HL-60 (cell line): ENCODE measurements around the gene RNF166.

Experiments used
- DNase-seq, 2 experiments: peaks; one replicate each; pipeline ENCODE4 v3.0.0-alpha.2; 2010 to 2020; ENCODE audit warnings: low read depth in 1 of 2, low spot score in 1 of 2
- H3K27ac ChIP-seq: fragments of 250-450 bp; sonication (Bioruptor Pico); replicated peaks from 2 replicates; pipeline ENCODE4 v1.5.1; 2020; ENCODE audit warnings: mild to moderate bottlenecking, moderate library complexity
- H3K27me3 ChIP-seq: fragments of 250-450 bp; sonication (Bioruptor Pico); 2 replicates; pipeline ENCODE4 v1.5.1; 2021; ENCODE audit warnings: mild to moderate bottlenecking, moderate library complexity; ENCODE audit not compliant: insufficient read depth, poor library complexity, severe bottlenecking
- H3K4me3 ChIP-seq: replicated peaks from 2 replicates; pipeline ENCODE4 v1.5.1; 2011; ENCODE audit warnings: mild to moderate bottlenecking, control low read depth, low read length; ENCODE audit not compliant: insufficient read depth
- GABPA ChIP-seq: IDR thresholded peaks from 2 replicates; pipeline ENCODE4 v1.6.1; 2012; ENCODE audit warnings: low read depth
- POLR2AphosphoS5 ChIP-seq: IDR thresholded peaks from 2 replicates; pipeline ENCODE4 v1.6.1; 2012; ENCODE audit warnings: low read depth
- SPI1 ChIP-seq: IDR thresholded peaks from 2 replicates; pipeline ENCODE4 v1.6.1; 2012; ENCODE audit warnings: low read depth, mild to moderate bottlenecking, borderline replicate concordance
- TF ChIP-seq, protein P1 (sequence below): IDR thresholded peaks from one replicate; pipeline ENCODE4 v1.5.1; 2011; ENCODE audit warnings: low read length, control low read depth, inconsistent platforms; ENCODE audit not compliant: insufficient read depth
- TF ChIP-seq, protein P2 (sequence below): IDR thresholded peaks from 2 replicates; pipeline ENCODE4 v1.6.1; 2012; ENCODE audit warnings: low read depth; ENCODE audit not compliant: insufficient replicate concordance

RNF166 gene

DNA sequence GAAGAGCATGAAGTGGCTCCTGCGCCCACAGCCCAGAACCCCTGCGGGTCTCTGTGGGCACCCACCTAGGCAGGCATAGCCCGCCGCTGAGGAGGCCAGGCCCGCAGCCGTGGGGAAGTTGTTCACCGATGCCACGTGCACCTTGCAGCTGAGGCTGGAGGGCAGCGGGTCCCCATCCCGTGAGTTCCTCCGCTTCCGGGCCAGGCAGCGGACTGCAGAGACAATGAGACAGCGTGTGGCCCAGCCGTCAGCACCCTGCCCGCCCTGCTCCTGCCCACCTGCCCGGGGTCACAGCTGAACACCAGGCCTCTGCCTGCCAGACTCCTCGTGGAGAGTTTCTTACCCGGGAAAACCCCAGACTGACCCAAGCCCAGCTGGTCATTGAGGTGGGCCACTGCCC lies 48.8 kb downstream of the RNF166 start:
- no peak for TF ChIP-seq GABPA
- TF ChIP-seq SPI1 = no peak
- TF ChIP-seq, protein P1, sequence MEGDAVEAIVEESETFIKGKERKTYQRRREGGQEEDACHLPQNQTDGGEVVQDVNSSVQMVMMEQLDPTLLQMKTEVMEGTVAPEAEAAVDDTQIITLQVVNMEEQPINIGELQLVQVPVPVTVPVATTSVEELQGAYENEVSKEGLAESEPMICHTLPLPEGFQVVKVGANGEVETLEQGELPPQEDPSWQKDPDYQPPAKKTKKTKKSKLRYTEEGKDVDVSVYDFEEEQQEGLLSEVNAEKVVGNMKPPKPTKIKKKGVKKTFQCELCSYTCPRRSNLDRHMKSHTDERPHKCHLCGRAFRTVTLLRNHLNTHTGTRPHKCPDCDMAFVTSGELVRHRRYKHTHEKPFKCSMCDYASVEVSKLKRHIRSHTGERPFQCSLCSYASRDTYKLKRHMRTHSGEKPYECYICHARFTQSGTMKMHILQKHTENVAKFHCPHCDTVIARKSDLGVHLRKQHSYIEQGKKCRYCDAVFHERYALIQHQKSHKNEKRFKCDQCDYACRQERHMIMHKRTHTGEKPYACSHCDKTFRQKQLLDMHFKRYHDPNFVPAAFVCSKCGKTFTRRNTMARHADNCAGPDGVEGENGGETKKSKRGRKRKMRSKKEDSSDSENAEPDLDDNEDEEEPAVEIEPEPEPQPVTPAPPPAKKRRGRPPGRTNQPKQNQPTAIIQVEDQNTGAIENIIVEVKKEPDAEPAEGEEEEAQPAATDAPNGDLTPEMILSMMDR = no peak
- TF ChIP-seq, protein P2, sequence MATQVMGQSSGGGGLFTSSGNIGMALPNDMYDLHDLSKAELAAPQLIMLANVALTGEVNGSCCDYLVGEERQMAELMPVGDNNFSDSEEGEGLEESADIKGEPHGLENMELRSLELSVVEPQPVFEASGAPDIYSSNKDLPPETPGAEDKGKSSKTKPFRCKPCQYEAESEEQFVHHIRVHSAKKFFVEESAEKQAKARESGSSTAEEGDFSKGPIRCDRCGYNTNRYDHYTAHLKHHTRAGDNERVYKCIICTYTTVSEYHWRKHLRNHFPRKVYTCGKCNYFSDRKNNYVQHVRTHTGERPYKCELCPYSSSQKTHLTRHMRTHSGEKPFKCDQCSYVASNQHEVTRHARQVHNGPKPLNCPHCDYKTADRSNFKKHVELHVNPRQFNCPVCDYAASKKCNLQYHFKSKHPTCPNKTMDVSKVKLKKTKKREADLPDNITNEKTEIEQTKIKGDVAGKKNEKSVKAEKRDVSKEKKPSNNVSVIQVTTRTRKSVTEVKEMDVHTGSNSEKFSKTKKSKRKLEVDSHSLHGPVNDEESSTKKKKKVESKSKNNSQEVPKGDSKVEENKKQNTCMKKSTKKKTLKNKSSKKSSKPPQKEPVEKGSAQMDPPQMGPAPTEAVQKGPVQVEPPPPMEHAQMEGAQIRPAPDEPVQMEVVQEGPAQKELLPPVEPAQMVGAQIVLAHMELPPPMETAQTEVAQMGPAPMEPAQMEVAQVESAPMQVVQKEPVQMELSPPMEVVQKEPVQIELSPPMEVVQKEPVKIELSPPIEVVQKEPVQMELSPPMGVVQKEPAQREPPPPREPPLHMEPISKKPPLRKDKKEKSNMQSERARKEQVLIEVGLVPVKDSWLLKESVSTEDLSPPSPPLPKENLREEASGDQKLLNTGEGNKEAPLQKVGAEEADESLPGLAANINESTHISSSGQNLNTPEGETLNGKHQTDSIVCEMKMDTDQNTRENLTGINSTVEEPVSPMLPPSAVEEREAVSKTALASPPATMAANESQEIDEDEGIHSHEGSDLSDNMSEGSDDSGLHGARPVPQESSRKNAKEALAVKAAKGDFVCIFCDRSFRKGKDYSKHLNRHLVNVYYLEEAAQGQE = no peak
- no peak for TF ChIP-seq POLR2AphosphoS5
- Histone ChIP-seq H3K27ac (no peak overlapping the region), H3K4me3 (no peak overlapping the region)

DNA sequence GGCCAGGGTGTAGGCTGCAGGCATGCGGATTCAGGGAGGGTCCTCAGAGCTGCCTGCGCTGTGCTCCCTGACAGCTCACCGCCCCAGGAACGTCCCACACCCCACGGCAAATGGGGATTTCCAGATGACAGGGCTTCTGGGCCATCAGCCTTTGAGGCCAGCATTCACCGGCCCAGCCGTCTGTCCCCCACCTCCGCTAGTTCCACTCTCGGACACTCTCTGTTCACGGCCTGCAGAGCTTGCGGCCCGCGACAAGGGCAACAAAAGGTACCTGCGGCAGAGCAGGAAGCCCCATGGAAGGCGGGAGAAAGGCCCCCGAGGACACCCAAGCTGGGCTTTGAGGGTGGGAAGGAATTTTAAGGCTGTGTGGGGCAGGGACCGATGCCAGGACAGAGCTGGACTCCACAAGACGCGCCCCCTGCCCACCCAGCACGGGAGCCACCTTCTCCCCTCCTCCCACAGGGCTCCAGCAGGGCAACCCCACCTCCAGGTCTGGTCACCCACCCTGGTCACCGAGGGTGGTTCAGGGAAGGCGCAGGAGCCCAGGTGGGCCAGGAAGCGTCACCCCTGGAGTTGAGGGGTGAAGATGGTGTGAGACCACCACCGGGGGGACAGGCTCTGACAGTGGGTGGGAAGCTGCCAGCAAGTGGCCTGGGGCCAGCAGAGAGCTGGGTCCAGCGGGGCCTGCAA lies 49.8 kb downstream of the RNF166 start:
- Histone ChIP-seq H3K4me3 (no peak overlapping the region), H3K27me3 (no peaks in the 10 kb centered on the region), H3K27ac (no peak overlapping the region)
- TF ChIP-seq, protein P2 = no peak
- DNase-seq = no peak

More for the DNA sequence above, 48.8 kb downstream of the RNF166 start:
- DNase-seq = no peak
- no peaks in the 10 kb centered on the region for H3K27me3 ChIP-seq

DNA sequence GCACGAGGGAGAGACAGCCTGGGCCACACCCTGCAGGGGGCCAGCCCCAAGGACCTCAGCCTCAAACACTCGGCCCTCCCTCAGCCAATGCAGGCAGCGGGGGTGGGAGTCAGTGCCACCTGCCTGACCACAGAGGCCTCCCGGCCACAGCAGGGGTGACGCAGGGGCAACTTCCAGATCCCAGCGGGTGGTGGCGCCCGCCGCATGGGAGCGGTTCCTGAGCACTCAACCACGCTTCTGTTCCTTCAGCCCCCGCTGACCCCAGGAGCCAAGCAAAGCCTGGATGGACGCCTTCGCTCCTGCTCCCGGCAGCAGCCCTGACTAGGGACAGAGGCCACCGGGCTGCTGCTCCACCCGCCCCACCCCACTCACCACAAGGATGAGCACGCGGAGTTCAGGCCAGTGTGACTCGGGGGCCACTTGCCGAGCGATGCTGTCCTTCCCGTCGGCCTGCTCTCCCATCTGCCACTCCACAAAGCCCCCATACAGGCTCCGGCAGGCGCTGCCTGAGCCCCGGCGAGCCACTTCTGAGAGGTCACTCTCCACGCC lies 50.4 kb downstream of the RNF166 start:
- DNase-seq = no peak
- H3K4me3 ChIP-seq = no peak overlapping the region
- no peak overlapping the region for H3K27ac ChIP-seq
- TF ChIP-seq GABPA (no peak), SPI1 (no peak), POLR2AphosphoS5 (no peak)
- TF ChIP-seq, protein P2 = no peak
- TF ChIP-seq, protein P1 = no peak
- H3K27me3 ChIP-seq = no peaks in the 10 kb centered on the region
